GM12878 (cell line): Measurements from ENCODE around the gene RAB3GAP1. TPM values are rescaled to one million over a fixed set of nuclear protein-coding genes. Genes with fewer than 3 reads are reported as not detected.

Experiments
- ATAC-seq: fragments of 200-7000 bp; cut with Tn5 transposase; 3 replicates; pipeline ENCODE4 v1.9.1; 2020; ENCODE audit warnings: mild to moderate bottlenecking, moderate library complexity
- BruUV-seq: library from RNA; stranded (reverse); fragments of 400-500 nt; replicated peaks from 2 replicates; lab custom pipeline; 2021; lab: Mats Ljungman, UMichigan
- CTCF ChIA-PET: fragments of 300-600 bp; sonication (Branson Sonifier 250); formaldehyde crosslinking; extraction: SDS; loops from one replicate; lab custom pipeline; 2021; ENCODE audit warnings: inconsistent platforms; lab: Yijun Ruan, JAX
- POLR2A ChIA-PET: fragments of 350-600 bp; formaldehyde crosslinking; extraction: SDS; loops from one replicate; lab custom pipeline; 2021; ENCODE audit warnings: inconsistent platforms; lab: Charles Lee
- RAD21 ChIA-PET: fragments of 300-600 bp; sonication (Branson Sonifier 250); formaldehyde crosslinking; loops from one replicate; lab custom pipeline; 2023; ENCODE audit warnings: antibody characterized with exemption; ENCODE audit not compliant: unreplicated experiment; lab: Charles Lee
- SMC1A ChIA-PET: fragments of 300-600 bp; sonication (Branson Sonifier 250); formaldehyde crosslinking; loops from one replicate; lab custom pipeline; 2023; ENCODE audit not compliant: unreplicated experiment, uncharacterized antibody; lab: Charles Lee
- DNase-seq: peaks from one replicate; pipeline ENCODE4 v3.0.0-alpha.2; 2011; ENCODE audit warnings: low read depth, low spot score
- FAIRE-seq: peaks from 3 replicates; lab custom pipeline; 2011; peaks lifted over from hg19 to GRCh38; lab: Jason Lieb, UNC
- H2AFZ ChIP-seq: 2 replicates; pipeline ENCODE4 v1.6.0; 2011; ENCODE audit warnings: low read depth, low read length, control low read depth; ENCODE audit not compliant: control insufficient read depth
- H3K27ac ChIP-seq: 2 replicates; pipeline ENCODE4 v1.5.1; 2011; ENCODE audit warnings: control low read depth; ENCODE audit not compliant: control insufficient read depth, insufficient read depth
- H3K27me3 ChIP-seq, 2 experiments: replicated peaks in 1 of 2; 2 replicates each; pipeline versions ENCODE4 v1.6.0 to v1.6.1; 2011; ENCODE audit warnings: low read length in 1 of 2; ENCODE audit not compliant: control insufficient read depth in 2 of 2, insufficient read depth in 2 of 2
- H3K36me3 ChIP-seq, 2 experiments: 2 replicates each; pipeline ENCODE4 v1.5.1; 2011; ENCODE audit warnings: low read length in 1 of 2; ENCODE audit not compliant: control insufficient read depth in 2 of 2, insufficient read depth in 2 of 2
- H3K4me1 ChIP-seq: 2 replicates; pipeline ENCODE4 v1.6.1; 2011; ENCODE audit warnings: mild to moderate bottlenecking, low read length, moderate library complexity, mixed read lengths; ENCODE audit not compliant: control insufficient read depth, insufficient read depth
- H3K4me2 ChIP-seq: 2 replicates; pipeline ENCODE4 v1.6.0; 2011; ENCODE audit warnings: control low read depth; ENCODE audit not compliant: control insufficient read depth, insufficient read depth
- H3K4me3 ChIP-seq: fragments of 200-600 bp; sonication (generic); 2 replicates; pipeline ENCODE4 v1.5.1; 2016
- H3K79me2 ChIP-seq: 2 replicates; pipeline ENCODE4 v1.6.0; 2011; ENCODE audit warnings: low read length; ENCODE audit not compliant: control insufficient read depth, insufficient read depth
- H3K9ac ChIP-seq: 2 replicates; pipeline ENCODE4 v1.8.0; 2011; ENCODE audit warnings: low read length, control low read depth, mixed read lengths; ENCODE audit not compliant: control insufficient read depth, insufficient read depth
- H3K9me3 ChIP-seq: replicated peaks from 3 replicates; pipeline ENCODE4 v1.5.1; 2011; ENCODE audit warnings: mild to moderate bottlenecking, low read length; ENCODE audit not compliant: control insufficient read depth, insufficient read depth
- H4K20me1 ChIP-seq: 2 replicates; pipeline ENCODE4 v1.6.0; 2011; ENCODE audit not compliant: control insufficient read depth, insufficient read depth
- ATF3 ChIP-seq: IDR thresholded peaks from 2 replicates; pipeline ENCODE4 v1.6.1; 2011; ENCODE audit warnings: low read depth, mild to moderate bottlenecking, low read length, moderate library complexity, borderline replicate concordance; ENCODE audit errors: extremely low read depth
- E2F4 ChIP-seq: IDR thresholded peaks from 2 replicates; pipeline ENCODE4 v1.6.1; 2012; ENCODE audit warnings: low read depth, low read length, improper control_type of control experiment
- ESRRA ChIP-seq: IDR thresholded peaks from 2 replicates; pipeline ENCODE4 v1.6.1; 2012; ENCODE audit warnings: mild to moderate bottlenecking, low read length, improper control_type of control experiment
- FOS ChIP-seq: IDR thresholded peaks from 3 replicates; pipeline ENCODE4 v1.6.1; 2011; ENCODE audit warnings: borderline replicate concordance; ENCODE audit not compliant: insufficient read length; ENCODE audit errors: extremely low read depth
- GABPA ChIP-seq: IDR thresholded peaks from 2 replicates; pipeline ENCODE4 v1.6.1; 2014; ENCODE audit warnings: antibody characterized with exemption, low read depth, mild to moderate bottlenecking, inconsistent platforms
- KDM1A ChIP-seq: fragments of 200-600 bp; sonication (generic); IDR thresholded peaks from 2 replicates; pipeline ENCODE4 v1.6.1; 2016; ENCODE audit warnings: borderline replicate concordance
- PRDM15 ChIP-seq: fragments of 450-650 bp; formaldehyde crosslinking; IDR thresholded peaks from 2 replicates; pipeline ENCODE4 v1.4.0; 2020; ENCODE audit warnings: mild to moderate bottlenecking, moderate library complexity
- SKIL ChIP-seq: fragments of 450-650 bp; IDR thresholded peaks from 2 replicates; pipeline ENCODE4 v1.6.1; 2017; ENCODE audit warnings: mild to moderate bottlenecking, low read depth, inconsistent platforms; ENCODE audit not compliant: poor library complexity, severe bottlenecking
- SREBF1 ChIP-seq: IDR thresholded peaks from 2 replicates; pipeline ENCODE4 v1.6.1; 2012; ENCODE audit warnings: mild to moderate bottlenecking, low read length
- SREBF2 ChIP-seq: IDR thresholded peaks from 2 replicates; pipeline ENCODE4 v1.6.1; 2012; ENCODE audit warnings: mild to moderate bottlenecking, low read length
- YBX1 ChIP-seq: fragments of 450-650 bp; IDR thresholded peaks from 2 replicates; pipeline ENCODE4 v1.6.1; 2016; ENCODE audit warnings: antibody characterized with exemption
- ZNF24 ChIP-seq: fragments of 450-650 bp; IDR thresholded peaks from 2 replicates; pipeline ENCODE4 v1.6.1; 2017; ENCODE audit warnings: antibody characterized with exemption, mild to moderate bottlenecking
- WGBS: methylation state at CpG from one replicate; pipeline ENCODE4 v1.1.6; 2016; ENCODE audit warnings: low lambda C conversion rate; ENCODE audit not compliant: insufficient replicate concordance, insufficient coverage; ENCODE audit errors: missing lambda C conversion rate; 5-methylcytosine and 5-hydroxymethylcytosine counted together
- in situ Hi-C: fragments of 300-500 bp; cut with MboI; formaldehyde crosslinking; loops from 9 replicates; pipeline ENCODE4 v1.14.3; 2018; ENCODE audit warnings: mixed read lengths
- intact Hi-C: fragments of 100-400 bp; cut with micrococcal nuclease; formaldehyde crosslinking; loops from one replicate; pipeline ENCODE4 v1.14.2; 2022; ENCODE audit not compliant: unreplicated experiment
- polyA plus RNA-seq, 11 experiments: library from polyadenylated mRNA; depleted of rRNA in 4 of 11; unstranded in 6 of 11; stranded (reverse) in 5 of 11; fragments of >200 nt; fragmentation: Nextera tagmentation in 4 of 11; fragmentation: Illumina TruSeq in 1 of 11; extraction: Ambion mirVana in 4 of 11; extraction: Trizol in 1 of 11; gene quantifications; 1 replicate in 1 of 11; 2 replicates in 10 of 11; pipeline versions ENCODE4 v1.2.1 to v1.2.3, GENCODE V29; 2011 to 2016; ENCODE audit warnings: inconsistent platforms in 2 of 11, missing spikeins in 2 of 11, low read depth in 1 of 11
- total RNA-seq, 4 experiments: library from RNA; depleted of rRNA in 3 of 4; stranded (reverse); fragments of >200 nt in 3 of 4; fragmentation: Illumina TruSeq in 1 of 4; extraction: Trizol in 1 of 4; gene quantifications; 2 replicates each; pipeline versions ENCODE4 v1.2.1 to v1.2.3, GENCODE V29; 2013 to 2021
- TF ChIP-seq, protein P1 (sequence below): fragments of 150-350 bp; IDR thresholded peaks from 2 replicates; pipeline ENCODE4 v1.6.1; 2016; ENCODE audit warnings: low read depth, low read length

RAB3GAP1 gene
- total and polyA plus RNA-seq, 10 of the 15 experiments (the other 5 are each of a cell fraction or from before 2014, with no cell fraction given): 13.7 to 36.9 (median 21.0) TPM

- DNase-seq (no peak), FAIRE-seq (no peak), ATAC-seq (no peak)
- H3K27ac ChIP-seq: no peak overlapping the region
- no peaks in the 10 kb centered on the region for H3K36me3 ChIP-seq
- intact Hi-C loops (no loop called here), in situ Hi-C loops (no loop called here)
- POLR2A ChIA-PET: no interaction called here
- no peaks in the 10 kb centered on the region for H3K27me3 ChIP-seq
- TF ChIP-seq E2F4 (no peak), GABPA (no peak), SKIL (no peak), PRDM15 (CRISPR knock-in tag) (no peak), ZNF24 (no peak), ATF3 (no peak), SREBF2 (no peak), SREBF1 (no peak), KDM1A (no peak), ESRRA (no peak), FOS (no peak), YBX1 (no peak)
- TF ChIP-seq, protein P1, sequence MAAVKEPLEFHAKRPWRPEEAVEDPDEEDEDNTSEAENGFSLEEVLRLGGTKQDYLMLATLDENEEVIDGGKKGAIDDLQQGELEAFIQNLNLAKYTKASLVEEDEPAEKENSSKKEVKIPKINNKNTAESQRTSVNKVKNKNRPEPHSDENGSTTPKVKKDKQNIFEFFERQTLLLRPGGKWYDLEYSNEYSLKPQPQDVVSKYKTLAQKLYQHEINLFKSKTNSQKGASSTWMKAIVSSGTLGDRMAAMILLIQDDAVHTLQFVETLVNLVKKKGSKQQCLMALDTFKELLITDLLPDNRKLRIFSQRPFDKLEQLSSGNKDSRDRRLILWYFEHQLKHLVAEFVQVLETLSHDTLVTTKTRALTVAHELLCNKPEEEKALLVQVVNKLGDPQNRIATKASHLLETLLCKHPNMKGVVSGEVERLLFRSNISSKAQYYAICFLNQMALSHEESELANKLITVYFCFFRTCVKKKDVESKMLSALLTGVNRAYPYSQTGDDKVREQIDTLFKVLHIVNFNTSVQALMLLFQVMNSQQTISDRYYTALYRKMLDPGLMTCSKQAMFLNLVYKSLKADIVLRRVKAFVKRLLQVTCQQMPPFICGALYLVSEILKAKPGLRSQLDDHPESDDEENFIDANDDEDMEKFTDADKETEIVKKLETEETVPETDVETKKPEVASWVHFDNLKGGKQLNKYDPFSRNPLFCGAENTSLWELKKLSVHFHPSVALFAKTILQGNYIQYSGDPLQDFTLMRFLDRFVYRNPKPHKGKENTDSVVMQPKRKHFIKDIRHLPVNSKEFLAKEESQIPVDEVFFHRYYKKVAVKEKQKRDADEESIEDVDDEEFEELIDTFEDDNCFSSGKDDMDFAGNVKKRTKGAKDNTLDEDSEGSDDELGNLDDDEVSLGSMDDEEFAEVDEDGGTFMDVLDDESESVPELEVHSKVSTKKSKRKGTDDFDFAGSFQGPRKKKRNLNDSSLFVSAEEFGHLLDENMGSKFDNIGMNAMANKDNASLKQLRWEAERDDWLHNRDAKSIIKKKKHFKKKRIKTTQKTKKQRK: no peak
- H4K20me1 ChIP-seq: no peaks in the 10 kb centered on the region
- no peaks in the 10 kb centered on the region for H3K79me2 ChIP-seq
- no peak overlapping the region for H3K9ac ChIP-seq
- SMC1A ChIA-PET: no interaction called here
- no peak overlapping the region for H3K4me3 ChIP-seq
- CTCF ChIA-PET: interaction anchor here (1.3 kb wide), 1 partner anchor 180 kb away, joined by 3 read pairs; no protein-coding TSS in a partner anchor
- no peaks in the 10 kb centered on the region for H3K9me3 ChIP-seq
- no peaks in the 10 kb centered on the region for H3K4me1 ChIP-seq
- 58% methylated on average over 1 of the region's 1 CpG for WGBS
- no peak overlapping the region for H2AFZ ChIP-seq
- BruUV-seq: no TSS peak
- RAD21 ChIA-PET: no interaction called here
- no peak overlapping the region for H3K4me2 ChIP-seq
Measured at GRCh38 chr2:135183822-135184221, 131.7 kb downstream of the RAB3GAP1 start.
